ENCODE results near the gene TMEM247. TPM values are rescaled to one million over a fixed set of nuclear protein-coding genes. Genes with fewer than 3 reads are reported as not detected.
"Not testable (repeated sequence)": the region's sequence is repeated elsewhere in the genome, so short reads cannot be mapped to it uniquely, and the experiment has no call there.

Gene TMEM247
- total RNA-seq, 2 donors from 2014 or later = not detected

DNA sequence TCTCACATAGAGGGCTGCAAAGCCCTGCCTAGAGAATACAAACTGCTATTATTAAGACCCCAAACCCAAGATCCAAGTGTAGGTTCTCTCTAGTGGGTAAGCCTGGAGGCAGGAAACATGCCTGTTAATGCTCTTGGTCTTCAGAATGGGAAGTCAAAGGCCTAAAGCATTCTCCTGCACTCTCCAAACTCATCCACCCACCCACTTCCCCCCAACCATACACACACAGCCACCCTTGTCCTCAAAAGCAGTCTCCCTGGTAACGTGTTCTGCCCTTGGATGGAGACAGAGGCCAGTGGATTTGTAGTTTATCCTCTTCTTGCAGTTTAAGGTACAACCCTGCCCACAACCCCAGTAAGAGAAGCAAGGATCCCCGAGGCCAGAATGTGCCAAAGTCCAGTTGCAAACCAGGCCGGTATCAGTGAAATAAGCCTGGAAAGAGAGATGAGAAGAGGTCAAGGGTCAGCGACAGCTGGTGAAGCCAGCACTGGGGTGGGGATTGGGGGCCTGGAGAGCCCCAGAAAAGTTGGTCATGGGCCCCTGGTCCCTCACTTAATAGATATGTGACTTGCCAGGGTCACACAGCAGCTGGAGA is 23.0 kb downstream of the TMEM247 start:
- ATAC-seq = no peak
- intact Hi-C loops (cut with DNase I) = no loop called here
- no peak for DNase-seq

DNA sequence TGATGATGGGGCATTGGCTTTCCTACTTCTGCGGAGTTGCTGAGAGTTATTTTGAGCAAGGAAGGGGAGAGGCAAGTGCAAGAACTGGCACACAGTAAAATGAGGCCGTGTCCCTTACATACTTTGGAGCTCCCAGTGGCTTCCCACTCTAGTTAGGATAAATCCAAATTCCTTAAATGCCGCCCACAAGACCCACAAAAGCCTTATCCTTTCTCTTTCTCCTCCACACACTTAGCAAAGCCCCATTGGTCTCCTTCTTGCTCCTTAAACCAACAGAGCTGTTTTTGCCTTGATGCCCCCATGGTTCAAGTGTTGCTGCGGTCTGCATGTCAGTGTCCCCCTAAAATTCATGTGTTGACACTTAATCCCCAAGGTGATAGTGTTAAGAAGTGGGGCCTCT is 24.3 kb downstream of the TMEM247 start:
- no peak for DNase-seq
- intact Hi-C loops (cut with DNase I) = loop anchor here in 1 of 2 donors (2.0 kb wide), 1 partner anchor 35 kb away; no protein-coding TSS in a partner anchor
- no peak for ATAC-seq

DNA sequence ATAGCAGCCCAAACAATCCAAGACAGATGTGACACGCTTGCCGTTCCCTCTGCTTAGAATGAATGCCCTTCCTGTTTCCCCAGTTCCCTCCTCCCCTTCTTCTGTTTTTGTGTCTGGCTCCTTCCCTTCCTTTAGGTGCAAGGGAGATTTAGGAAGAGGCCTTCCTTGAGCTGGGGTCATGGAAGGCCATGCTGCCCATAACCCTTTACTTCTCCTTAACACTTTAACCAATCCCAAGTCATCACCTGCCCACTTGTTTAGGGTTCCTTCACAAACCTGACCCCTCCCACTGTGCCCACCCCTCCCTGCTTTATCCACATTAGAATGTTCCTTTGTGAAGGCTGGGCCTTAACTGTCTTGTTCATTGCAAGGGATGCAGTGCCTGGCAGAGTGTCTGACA is 24.9 kb downstream of the TMEM247 start:
- intact Hi-C loops (cut with DNase I) = loop anchor here in 1 of 2 donors (2.0 kb wide), 1 partner anchor 35 kb away; no protein-coding TSS in a partner anchor
- no peak for ATAC-seq
- no peak for DNase-seq

DNA sequence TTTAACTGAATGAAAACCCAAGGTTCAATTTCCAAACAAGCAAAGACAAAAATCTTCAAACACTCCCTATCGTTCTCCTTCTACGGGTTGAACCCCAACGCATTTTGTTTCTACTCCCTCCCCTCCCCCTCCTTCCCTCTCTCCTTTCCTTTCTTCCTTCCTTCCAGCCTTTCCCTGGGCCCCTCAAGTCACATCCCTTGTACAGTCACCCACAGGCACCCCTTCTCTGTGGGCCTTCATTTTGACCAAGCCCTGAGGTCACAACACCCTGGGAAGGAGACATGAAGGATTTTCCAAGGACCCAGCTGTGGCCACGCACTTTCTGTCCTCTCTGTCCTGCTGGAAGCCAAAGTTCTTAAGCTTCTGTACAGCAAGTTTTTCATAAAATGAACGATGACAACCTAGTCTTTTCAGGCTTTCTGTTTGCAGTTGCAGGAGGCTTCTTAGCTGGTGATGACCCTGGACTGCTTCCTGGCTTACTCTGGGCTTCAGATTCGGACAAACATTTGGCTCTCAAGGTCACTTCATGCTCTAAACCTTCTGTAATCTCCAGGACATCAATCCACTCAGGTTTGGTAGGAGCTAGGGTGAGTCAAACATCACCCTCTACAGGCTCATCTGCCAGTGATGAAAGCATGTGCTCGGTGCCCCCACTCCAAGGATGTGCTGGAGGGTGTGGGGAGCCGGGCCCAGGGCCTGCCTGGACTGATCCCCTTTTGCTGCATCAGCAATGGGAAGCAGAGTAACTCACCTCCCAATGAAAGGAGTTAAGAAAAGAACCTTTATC is 25.5 kb downstream of the TMEM247 start:
- intact Hi-C loops (cut with DNase I) = loop anchor here in 1 of 2 donors (2.0 kb wide), 1 partner anchor 34 kb away; no protein-coding TSS in a partner anchor
- no peak for DNase-seq
- no peak for ATAC-seq

DNA sequence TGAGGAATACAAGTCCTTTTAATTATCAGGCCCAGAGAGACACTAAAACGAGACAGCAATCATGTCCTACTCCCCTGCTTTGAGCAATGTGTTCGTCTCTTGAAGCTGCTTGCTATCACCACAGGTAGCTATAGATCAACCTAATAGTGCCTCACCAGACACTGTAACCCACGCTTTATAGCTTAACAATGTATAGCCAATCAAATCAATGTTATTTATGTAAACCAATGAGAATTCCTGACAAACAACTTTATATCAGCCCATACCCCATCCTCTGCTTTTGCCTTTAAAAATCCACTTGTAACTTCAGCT is 26.1 kb downstream of the TMEM247 start:
- ATAC-seq (no peak), DNase-seq (no peak)
- intact Hi-C loops (cut with DNase I) = loop anchor here in 1 of 2 donors (2.0 kb wide), 1 partner anchor 33 kb away; no protein-coding TSS in a partner anchor

DNA sequence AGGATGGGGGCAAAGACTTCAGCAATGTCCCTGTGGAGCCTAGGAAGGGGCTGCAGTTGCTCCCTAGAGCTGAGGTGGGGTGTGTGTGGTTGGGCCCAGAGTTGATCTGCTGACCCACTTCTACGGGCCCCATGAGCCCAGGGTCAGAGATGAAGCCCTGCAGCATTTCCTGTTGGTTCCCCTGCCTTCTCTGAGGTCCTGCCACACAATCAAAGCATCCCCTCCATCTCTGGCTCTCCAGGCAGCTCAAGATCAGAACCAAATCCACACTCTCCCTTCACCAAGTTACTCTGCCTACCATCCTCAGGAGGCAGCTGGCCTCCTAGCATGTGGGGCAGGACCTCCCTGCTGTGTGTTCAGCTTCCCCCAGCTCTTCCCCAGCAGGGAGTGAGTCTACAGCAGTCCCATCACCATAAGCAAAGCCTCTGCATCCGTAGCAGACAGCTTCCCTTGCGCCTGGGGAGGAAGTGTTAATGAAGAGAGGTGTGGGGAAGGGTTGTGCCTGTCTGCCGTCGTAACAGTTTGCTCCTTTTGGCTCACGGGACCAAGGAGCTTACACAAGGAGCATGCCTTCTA is 26.9 kb downstream of the TMEM247 start:
- intact Hi-C loops (cut with DNase I) = no loop called here
- ATAC-seq (no peak), DNase-seq (no peak)

DNA sequence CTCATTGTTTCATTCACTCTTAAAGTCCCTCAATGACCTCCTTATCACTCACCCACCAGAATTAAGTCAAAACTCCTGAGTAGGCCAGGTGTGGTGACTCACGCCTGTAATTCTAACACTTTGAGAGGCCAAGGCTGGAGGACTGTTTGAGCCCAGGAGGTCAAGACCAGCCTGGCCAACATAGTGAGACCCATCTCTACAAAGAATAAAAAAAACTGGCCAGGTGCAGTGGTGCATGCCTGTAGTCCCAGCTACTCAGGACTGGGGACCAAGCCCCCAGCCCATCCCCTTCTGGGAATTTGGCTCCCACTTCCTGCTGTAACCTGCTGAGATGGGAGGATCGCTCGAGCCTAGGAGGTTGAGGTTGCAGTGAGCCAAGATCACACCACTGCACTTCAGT is 28.9 kb downstream of the TMEM247 start:
- no peak for ATAC-seq
- intact Hi-C loops (cut with DNase I) = no loop called here

DNA sequence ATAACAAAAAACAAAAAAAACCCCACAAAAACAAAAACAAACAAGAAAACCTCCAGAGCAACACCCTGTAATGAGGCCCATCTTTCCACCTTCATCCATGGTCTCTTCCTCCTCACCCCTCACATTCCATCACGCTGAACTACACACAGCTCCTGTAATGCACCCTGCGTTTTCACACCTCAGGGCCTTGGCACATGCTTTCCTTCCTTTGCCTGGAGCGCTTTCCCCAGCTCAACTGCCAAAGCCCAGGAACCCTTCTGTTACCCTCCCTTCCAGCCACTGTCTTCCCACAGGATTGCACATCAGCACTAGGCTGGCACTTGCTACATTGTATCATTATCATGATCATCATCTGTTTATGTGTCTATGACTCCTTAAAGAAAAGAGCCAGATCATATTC is 29.4 kb downstream of the TMEM247 start:
- ATAC-seq = no peak
- DNase-seq = no peak
- intact Hi-C loops (cut with DNase I) = no loop called here

More for the DNA sequence above, 28.9 kb downstream of the TMEM247 start:
- no peak for DNase-seq

DNA sequence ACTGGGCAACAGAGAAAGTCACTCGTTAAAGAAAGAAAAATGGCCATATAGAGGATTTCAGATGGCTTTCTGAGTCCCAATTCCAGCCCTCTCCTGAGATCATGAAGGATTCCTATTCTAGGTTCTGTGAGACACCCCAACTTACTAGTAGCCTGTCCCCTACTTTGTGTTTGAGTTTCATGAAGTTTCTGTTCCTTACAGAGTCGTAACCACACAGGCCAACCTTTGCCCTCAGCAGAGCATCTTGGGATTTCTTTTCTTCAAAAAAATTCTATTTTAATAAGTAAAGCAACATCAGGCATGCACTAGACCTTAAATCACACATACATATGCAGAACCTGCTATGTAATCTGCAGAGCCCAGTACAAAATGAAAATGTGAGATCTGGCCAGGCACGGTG is 30.4 kb downstream of the TMEM247 start:
- intact Hi-C loops (cut with DNase I) = no loop called here
- DNase-seq = no peak
- no peak for ATAC-seq

DNA sequence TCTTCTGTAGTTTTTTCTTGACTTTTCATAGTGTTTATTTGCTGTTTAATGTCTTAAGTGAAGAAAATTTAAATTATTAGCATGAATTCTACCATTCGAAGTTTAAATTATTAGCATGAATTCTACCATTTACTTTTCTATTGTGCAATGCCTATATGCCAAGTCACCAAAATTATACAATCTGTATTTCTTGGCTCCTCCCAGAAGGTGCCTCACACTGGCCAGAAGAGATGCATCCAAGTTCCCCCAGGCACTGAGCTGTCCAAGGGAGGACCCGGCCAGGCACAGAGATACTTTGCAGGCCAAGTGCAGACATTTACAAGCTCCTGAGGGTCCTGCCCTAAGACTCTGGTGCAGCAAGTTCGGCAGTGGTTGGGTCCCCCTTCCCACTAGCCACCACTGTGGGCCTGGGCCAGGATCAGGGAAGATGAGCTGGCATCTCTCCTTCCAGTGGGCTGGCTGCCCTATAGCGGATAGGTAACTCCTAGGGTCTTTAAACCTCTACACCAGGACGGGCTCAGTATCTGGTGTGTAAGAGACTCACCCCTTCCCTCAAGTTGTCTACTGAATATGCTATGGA is 31.3 kb downstream of the TMEM247 start:
- ATAC-seq (no peak), DNase-seq (no peak)
- intact Hi-C loops (cut with DNase I) = no loop called here

DNA sequence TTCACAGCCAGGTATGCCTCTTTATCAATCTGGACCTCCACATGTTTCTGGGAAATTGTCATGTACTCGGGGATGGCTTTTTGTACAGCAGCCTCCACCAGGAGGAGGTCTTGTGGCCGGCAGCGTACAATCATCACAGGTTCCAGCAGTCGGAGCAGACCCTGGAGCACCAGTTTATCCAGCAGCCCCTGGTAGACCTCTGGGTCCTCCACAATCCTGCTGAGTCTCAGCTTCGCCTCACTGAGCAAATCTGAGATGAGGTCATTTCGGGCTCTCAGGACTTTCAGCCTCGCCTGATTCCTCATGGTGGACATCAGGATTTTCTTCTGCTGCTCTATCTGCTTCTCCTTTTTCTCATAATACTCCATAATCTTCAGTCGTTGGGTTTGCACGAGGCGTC is 32.8 kb downstream of the TMEM247 start:
- no peak for DNase-seq
- intact Hi-C loops (cut with DNase I) = no loop called here
- no peak for ATAC-seq

DNA sequence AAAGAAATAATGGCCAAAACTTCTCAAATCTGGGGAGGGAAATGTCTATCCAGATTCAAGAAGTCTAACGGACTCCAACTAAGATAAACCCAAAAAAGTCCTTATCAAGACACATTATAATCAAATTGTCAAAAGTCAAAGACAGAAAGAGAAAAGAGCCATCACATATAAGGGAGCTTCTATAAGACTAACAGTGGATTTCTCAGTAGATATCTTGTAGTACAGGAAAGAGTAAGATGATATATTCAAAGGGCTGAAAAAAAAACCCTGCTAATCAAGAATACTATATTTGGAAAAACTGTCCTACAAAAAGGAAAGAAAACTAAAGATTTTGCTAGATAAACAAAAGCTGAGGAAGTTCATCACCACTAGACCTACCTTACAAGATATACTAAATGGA is 35.4 kb downstream of the TMEM247 start:
- ATAC-seq (no peak), DNase-seq (no peak)
- intact Hi-C loops (cut with DNase I) = no loop called here

DNA sequence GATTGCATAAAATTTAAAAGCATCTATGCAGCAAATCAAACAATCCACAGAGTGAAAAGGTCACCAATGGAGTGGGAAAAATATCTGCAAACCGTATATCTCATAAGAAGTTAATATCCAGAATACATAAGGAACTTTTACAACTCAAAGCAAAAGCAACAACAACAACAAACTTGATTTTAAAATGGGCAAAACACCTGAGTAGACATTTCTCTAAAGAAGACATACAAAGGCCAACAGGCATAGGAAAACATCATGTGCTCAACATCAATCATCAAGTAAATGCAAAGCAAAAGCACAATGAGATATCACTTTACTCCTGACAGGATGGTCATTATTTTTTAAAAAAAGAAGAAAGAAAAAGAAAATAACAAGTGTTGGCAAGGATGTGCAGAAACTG is 38.1 kb downstream of the TMEM247 start:
- intact Hi-C loops (cut with DNase I) = no loop called here
- DNase-seq (no peak), ATAC-seq (no peak)

DNA sequence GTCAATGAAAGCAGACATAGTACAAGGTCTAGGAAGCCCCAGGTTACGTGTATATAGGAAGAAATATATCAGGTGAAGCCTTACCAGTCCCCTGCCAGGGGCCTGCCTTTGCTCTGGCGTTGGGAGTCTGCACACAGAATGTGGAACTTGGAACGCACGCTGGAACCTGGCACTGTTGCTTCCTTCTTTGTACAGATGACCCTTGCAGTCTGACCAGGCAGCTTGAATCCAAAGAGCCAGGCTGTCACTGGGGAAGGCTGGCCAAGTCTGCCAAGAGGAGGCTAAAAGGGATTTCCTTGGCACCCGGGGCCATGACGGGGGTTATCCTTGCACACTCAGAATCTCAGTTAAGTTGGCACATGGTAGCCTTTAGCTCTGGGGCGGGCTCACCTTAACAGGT is 39.5 kb downstream of the TMEM247 start:
- ATAC-seq = peak; percentile 55 to 81
- DNase-seq = peak; percentile 45
- intact Hi-C loops (cut with DNase I) = no loop called here

DNA sequence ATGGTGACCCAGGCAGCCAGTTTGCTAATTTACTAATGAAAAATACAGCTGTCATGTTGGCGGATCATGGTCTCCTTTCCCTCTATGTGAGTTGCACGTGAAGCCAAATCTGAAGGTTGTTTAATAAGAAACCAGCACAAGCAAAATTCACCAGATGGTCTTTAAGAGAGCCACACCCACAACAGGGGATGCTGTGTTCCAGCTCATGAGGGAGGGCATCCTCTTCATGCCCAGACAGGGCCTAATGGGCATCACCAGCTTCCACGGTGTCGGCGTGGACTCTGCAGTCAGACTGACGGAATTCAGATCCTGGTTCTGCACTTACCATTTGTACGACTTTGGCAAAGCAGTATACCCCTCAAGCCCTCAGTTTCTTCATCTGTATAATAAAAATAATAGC is 39.9 kb downstream of the TMEM247 start:
- ATAC-seq (no peak), DNase-seq (no peak)
- intact Hi-C loops (cut with DNase I) = no loop called here

DNA sequence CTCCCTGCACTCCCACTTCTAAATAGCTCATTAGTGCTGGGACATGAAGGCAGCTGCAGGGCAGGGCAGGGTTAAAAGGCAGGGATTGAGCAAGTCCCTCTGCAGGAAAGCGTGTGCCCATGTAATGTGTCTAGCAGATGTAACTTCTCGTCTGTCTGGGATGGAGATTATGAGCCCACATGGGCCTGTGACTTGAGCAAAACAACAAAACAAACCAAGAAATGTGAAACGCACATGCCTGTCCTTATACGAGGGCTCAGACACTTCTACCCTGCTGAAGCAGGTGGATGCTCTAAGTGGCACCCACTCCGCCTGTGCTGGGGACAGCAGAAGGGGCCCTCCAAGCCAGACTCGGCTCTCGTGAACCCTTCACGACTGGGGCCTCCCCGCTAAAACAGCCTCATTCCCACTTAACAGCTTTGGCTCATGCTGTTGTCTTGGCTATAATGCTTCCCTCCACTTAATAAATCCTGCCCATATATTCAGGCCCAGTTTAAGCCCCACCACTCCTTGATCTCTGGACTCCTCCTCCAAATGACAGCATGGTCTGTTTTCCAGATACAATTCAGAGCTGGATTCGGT is 40.9 kb downstream of the TMEM247 start:
- intact Hi-C loops (cut with DNase I) = no loop called here
- peak in 1 of 2 donors; percentile 51 for ATAC-seq
- DNase-seq = no peak

DNA sequence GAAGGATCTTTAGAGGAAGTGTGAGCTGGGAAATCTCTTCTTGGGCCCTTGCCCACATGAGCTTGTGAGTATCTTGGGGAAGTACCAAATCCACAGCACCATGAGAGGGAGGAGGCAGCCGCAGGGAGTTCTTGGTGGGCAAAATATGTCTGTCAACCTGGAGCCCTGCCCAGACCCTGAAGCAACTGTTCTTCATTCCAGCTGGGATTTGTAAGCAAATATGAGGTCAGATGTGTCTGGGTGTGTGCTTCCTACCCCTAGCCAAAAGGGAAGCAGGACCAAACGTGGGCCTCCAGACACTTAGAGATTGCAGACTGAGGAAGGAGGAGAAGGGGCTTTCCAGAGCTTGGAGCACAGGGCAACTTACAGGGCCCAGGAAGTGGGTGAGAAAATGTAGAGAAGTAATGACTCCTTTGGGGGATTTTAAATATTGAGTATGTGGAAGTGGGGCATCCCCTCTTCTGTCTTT is 41.9 kb downstream of the TMEM247 start:
- ATAC-seq (peak; percentile 71 to 90), DNase-seq (peak; percentile 87)
- intact Hi-C loops (cut with DNase I) = no loop called here

DNA sequence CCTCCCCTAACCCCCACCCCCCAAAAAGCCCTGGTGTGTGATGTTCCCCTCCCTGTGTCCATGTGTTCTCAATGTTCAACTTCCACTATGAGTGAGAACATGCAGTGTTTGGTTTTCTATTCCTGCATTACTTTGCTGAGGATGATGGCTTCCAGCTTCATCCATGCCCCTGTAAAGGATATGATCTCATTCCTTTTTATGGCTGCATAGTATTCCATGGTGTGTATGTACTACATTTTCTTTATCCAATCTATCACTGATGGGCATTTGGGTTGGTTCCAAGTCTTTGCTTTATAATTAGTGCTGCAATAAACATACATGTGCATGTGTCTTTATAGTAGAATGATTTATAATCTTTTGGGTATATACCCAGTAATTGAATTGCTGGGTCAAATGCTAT is 43.0 kb downstream of the TMEM247 start:
- ATAC-seq; DNase-seq; intact Hi-C loops (cut with DNase I): not testable (repeated sequence)

DNA sequence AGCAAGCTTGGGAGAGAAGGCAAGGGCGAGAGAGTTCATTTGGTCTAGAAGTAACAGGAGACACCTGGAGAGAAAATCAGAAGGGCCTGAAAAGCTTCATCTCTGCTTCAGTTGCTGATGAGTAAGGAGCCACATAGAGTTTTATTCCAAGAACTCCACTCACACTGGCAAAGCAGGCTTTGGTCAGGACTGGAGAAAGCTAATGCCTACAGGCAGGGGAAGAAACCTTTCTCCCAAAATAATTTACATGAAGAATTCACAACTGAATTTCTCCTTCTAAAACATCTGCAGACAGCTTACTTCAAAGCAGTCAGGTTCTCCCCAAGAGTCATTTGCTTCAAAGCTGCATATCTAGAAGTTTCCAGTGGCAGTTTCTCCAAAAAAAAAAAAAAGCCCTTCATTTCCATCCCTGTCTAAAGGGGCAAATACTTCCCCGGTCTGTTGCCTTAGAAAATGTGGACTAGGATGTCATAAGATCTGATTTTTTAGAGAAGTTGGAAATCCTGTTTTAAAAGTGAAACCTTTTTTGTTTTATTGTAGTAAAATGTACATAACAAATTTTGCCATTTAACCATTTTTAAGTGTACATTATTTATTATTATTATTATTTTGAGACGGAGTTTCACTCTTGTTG is 46.3 kb downstream of the TMEM247 start:
- no peak for DNase-seq
- ATAC-seq = no peak
- intact Hi-C loops (cut with DNase I) = no loop called here
